H4 (cell line): ENCODE results near the gene USP17L12. TPM values are rescaled to one million over a fixed set of nuclear protein-coding genes. Genes with fewer than 3 reads are reported as not detected.
A peak's percentile ranks its signal among the peaks of the same experiment; 100 is the strongest.
"Not testable (repeated sequence)": the region's sequence is repeated elsewhere in the genome, so short reads cannot be mapped to it uniquely, and the experiment has no call there.

ENCODE experiments used
- DNase-seq: peaks from one replicate; pipeline ENCODE4 v3.0.0-alpha.2; 2015; ENCODE audit warnings: low spot score
- total RNA-seq: library from RNA; depleted of rRNA; stranded (reverse); fragments of >200 nt; shearing (Covaris generic); gene quantifications from 2 replicates; pipeline ENCODE4 v1.2.3, GENCODE V29; 2014; rRNA removed

The USP17L12 gene, protein sequence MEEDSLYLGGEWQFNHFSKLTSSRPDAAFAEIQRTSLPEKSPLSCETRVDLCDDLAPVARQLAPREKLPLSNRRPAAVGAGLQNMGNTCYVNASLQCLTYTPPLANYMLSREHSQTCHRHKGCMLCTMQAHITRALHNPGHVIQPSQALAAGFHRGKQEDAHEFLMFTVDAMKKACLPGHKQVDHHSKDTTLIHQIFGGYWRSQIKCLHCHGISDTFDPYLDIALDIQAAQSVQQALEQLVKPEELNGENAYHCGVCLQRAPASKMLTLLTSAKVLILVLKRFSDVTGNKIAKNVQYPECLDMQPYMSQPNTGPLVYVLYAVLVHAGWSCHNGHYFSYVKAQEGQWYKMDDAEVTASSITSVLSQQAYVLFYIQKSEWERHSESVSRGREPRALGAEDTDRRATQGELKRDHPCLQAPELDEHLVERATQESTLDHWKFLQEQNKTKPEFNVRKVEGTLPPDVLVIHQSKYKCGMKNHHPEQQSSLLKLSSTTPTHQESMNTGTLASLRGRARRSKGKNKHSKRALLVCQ
- not detected in 2 replicates for total RNA-seq

GRCh38 chr4:9219852-9220251 lies at the start of gene USP17L12:
TSS of gene USP17L12 (plus strand) at chr4:9220152. CDS start at chr4:9220152, 0 bp downstream.
- not testable (repeated sequence) for DNase-seq

GRCh38 chr4:9210357-9210756 lies 9.6 kb upstream of the USP17L12 start, which contains the start of gene USP17L10:
TSS of gene USP17L10 (plus strand) at chr4:9210657. CDS start at chr4:9210657, 0 bp downstream.
- DNase-seq: not testable (repeated sequence)

DNA sequence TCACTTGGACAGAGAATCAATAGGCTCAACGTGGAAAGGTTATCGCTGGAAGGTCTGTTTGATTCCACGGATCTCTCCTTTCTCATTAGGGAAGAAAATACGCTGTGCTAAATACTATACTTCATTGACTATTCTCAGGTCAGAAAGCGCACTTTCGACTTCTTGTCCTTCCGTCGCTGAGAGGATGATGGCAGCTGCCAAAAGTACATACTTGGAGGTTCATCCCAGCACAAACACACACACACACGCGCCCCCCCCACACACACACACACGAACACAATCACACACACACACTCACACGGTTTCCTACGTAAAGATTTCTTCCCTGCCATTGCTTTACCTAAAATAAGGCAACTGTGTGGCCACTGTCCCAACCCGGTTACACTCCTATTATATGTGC lies 5.3 kb upstream of the USP17L12 start:
- not testable (repeated sequence) for DNase-seq

DNA sequence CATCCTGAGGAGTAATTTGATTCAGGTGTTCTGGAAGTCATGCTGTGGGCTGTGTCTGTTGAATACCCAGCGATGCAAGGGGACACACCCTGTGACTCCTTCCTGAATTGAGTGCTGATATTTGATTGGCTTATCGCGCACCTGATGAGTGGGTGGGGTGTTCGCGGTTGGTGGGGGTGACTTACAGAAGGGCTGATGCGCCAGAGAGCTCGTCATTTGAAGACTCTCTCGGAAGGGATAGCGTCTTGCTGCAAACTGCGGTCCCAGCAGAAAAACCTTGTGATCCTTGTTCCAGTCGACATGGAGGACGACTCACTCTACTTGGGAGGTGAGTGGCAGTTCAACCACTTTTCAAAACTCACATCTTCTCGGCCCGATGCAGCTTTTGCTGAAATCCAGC lies 4.8 kb upstream of the USP17L12 start, which contains the start of gene USP17L11:
Gene USP17L11, plus strand, starts transcription at position 301 of the 400 bp plus-strand sequence. Its CDS starts 0 bp downstream, at position 301.
- DNase-seq: not testable (repeated sequence)

DNA sequence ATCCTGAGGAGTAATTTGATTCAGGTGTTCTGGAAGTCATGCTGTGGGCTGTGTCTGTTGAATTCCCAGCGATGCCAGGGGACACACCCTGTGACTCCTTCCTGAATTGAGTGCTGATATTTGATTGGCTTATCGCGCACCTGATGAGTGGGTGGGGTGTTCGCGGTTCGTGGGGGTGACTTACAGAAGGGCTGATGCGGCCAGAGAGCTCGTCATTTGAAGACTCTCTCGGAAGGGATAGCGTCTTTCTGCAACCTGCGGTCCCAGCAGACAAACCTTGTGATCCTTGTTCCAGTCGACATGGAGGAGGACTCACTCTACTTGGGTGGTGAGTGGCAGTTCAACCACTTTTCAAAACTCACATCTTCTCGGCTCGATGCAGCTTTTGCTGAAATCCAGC lies 4.6 kb downstream of the USP17L12 start, which contains the start of gene USP17L13:
Gene USP17L13, plus strand, starts transcription at position 301 of the 400 bp plus-strand sequence. Its CDS starts 0 bp downstream, at position 301.
- not testable (repeated sequence) for DNase-seq

DNA sequence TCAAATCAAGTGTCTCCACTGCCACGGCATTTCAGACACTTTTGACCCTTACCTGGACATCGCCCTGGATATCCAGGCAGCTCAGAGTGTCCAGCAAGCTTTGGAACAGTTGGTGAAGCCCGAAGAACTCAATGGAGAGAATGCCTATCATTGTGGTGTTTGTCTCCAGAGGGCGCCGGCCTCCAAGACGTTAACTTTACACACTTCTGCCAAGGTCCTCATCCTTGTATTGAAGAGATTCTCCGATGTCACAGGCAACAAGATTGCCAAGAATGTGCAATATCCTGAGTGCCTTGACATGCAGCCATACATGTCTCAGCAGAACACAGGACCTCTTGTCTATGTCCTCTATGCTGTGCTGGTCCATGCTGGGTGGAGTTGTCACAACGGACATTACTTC lies 10.3 kb downstream of the USP17L12 start:
- DNase-seq: not testable (repeated sequence)

DNA sequence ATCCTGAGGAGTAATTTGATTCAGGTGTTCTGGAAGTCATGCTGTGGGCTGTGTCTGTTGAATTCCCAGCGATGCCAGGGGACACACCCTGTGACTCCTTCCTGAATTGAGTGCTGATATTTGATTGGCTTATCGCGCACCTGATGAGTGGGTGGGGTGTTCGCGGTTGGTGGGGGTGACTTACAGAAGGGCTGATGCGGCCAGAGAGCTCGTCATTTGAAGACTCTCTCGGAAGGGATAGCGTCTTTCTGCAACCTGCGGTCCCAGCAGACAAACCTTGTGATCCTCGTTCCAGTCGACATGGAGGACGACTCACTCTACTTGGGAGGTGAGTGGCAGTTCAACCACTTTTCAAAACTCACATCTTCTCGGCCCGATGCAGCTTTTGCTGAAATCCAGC lies 14.1 kb downstream of the USP17L12 start, which contains the start of gene USP17L15:
Gene USP17L15, plus strand, starts transcription at position 301 of the 400 bp plus-strand sequence. Its CDS starts 0 bp downstream, at position 301.
- DNase-seq: not testable (repeated sequence)

GRCh38 chr4:9238461-9238860 lies 18.5 kb downstream of the USP17L12 start:
- peak; percentile 14 for DNase-seq

GRCh38 chr4:9243579-9243978 lies 23.6 kb downstream of the USP17L12 start, which contains the start of gene USP17L17:
TSS of gene USP17L17 (plus strand) at chr4:9243879. CDS start at chr4:9243879, 0 bp downstream.
- not testable (repeated sequence) for DNase-seq

DNA sequence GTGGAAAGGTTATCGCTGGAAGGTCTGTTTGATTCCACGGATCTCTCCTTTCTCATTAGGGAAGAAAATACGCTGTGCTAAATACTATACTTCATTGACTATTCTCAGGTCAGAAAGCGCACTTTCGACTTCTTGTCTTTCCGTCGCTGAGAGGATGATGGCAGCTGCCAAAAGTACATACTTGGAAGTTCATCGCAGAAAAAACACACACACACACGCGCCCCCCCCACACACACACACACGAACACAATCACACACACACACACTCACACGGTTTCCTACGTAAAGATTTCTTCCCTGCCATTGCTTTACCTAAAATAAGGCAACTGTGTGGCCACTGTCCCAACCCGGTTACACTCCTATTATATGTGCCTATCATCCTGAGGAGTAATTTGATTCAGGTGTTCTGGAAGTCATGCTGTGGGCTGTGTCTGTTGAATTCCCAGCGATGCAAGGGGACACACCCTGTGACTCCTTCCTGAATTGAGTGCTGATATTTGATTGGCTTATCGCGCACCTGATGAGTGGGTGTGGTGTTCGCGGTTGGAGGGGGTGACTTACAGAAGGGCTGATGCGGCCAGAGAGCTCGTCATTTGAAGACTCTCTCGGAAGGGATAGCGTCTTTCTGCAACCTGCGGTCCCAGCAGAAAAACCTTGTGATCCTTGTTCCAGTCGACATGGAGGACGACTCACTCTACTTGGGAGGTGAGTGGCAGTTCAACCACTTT lies 28.2 kb downstream of the USP17L12 start, which contains the start of gene USP17L18:
Gene USP17L18, plus strand, starts transcription at position 678 of the 728 bp plus-strand sequence. Its CDS starts 0 bp downstream, at position 678.
- not testable (repeated sequence) for DNase-seq

DNA sequence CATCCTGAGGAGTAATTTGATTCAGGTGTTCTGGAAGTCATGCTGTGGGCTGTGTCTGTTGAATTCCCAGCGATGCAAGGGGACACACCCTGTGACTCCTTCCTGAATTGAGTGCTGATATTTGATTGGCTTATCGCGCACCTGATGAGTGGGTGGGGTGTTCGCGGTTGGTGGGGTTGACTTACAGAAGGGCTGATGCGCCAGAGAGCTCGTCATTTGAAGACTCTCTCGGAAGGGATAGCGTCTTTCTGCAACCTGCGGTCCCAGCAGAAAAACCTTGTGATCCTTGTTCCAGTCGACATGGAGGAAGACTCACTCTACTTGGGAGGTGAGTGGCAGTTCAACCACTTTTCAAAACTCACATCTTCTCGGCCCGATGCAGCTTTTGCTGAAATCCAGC lies 33.1 kb downstream of the USP17L12 start, which contains the start of gene USP17L19:
Gene USP17L19, plus strand, starts transcription at position 301 of the 400 bp plus-strand sequence. Its CDS starts 0 bp downstream, at position 301.
- not testable (repeated sequence) for DNase-seq

GRCh38 chr4:9257824-9258223 lies 37.9 kb downstream of the USP17L12 start, which contains the start of gene USP17L20:
TSS of gene USP17L20 (plus strand) at chr4:9258124. CDS start at chr4:9258124, 0 bp downstream.
- not testable (repeated sequence) for DNase-seq

GRCh38 chr4:9262572-9262971 lies 42.6 kb downstream of the USP17L12 start, which contains the start of gene USP17L21:
TSS of gene USP17L21 (plus strand) at chr4:9262872. CDS start at chr4:9262872, 0 bp downstream.
- DNase-seq: not testable (repeated sequence)

DNA sequence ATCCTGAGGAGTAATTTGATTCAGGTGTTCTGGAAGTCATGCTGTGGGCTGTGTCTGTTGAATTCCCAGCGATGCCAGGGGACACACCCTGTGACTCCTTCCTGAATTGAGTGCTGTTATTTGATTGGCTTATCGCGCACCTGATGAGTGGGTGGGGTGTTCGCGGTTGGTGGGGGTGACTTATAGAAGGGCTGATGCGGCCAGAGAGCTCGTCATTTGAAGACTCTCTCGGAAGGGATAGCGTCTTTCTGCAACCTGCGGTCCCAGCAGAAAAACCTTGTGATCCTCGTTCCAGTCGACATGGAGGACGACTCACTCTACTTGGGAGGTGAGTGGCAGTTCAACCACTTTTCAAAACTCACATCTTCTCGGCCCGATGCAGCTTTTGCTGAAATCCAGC lies 47.4 kb downstream of the USP17L12 start, which contains the start of gene USP17L22:
Gene USP17L22, plus strand, starts transcription at position 301 of the 400 bp plus-strand sequence. Its CDS starts 0 bp downstream, at position 301.
- DNase-seq: not testable (repeated sequence)

Other genes with a start within 250 kb of the USP17L12 start
- not detected in 2 replicates for gene FAM90A26, start 49.7 kb upstream of the USP17L12 start, total RNA-seq
- not detected in 2 replicates for gene USP17L10, start 9.5 kb upstream of the USP17L12 start, total RNA-seq
- gene USP17L11, start 4.7 kb upstream of the USP17L12 start, total RNA-seq: not detected in 2 replicates
- gene USP17L13, start 4.7 kb downstream of the USP17L12 start, total RNA-seq: not detected in 2 replicates
- not detected in 2 replicates for gene USP17L15, start 14.2 kb downstream of the USP17L12 start, total RNA-seq
- not detected in 2 replicates for gene USP17L17, start 23.7 kb downstream of the USP17L12 start, total RNA-seq
- not detected in 2 replicates for gene USP17L18, start 28.5 kb downstream of the USP17L12 start, total RNA-seq
- gene USP17L19, start 33.2 kb downstream of the USP17L12 start, total RNA-seq: not detected in 2 replicates
- gene USP17L20, start 38.0 kb downstream of the USP17L12 start, total RNA-seq: not detected in 2 replicates
- gene USP17L21, start 42.7 kb downstream of the USP17L12 start, total RNA-seq: not detected in 2 replicates
- not detected in 2 replicates for gene USP17L22, start 47.5 kb downstream of the USP17L12 start, total RNA-seq
- not detected in 2 replicates for gene USP17L24, start 105.0 kb downstream of the USP17L12 start, total RNA-seq
- gene USP17L25, start 109.8 kb downstream of the USP17L12 start, total RNA-seq: not detected in 2 replicates
- gene USP17L26, start 114.5 kb downstream of the USP17L12 start, total RNA-seq: not detected in 2 replicates
- not detected in 2 replicates for gene USP17L5, start 119.3 kb downstream of the USP17L12 start, total RNA-seq
- gene USP17L27, start 124.0 kb downstream of the USP17L12 start, total RNA-seq: not detected in 2 replicates
- gene USP17L28, start 128.7 kb downstream of the USP17L12 start, total RNA-seq: not detected in 2 replicates
- not detected in 2 replicates for gene USP17L29, start 133.5 kb downstream of the USP17L12 start, total RNA-seq
- not detected in 2 replicates for gene USP17L30, start 143.0 kb downstream of the USP17L12 start, total RNA-seq
- not detected in 2 replicates for gene DEFB131A, start 224.3 kb downstream of the USP17L12 start, total RNA-seq